Measurements from ENCODE around the gene WWOX.

WWOX gene

GRCh38 chr16:78184238-78185183 is 85.1 kb downstream of the WWOX start:
- in situ Hi-C loops (cut with HindIII; ENCODE audit: low sequenced_read_pairs): no loop called here

GRCh38 chr16:78189121-78189520 is 89.7 kb downstream of the WWOX start:
- in situ Hi-C loops (cut with HindIII; ENCODE audit: low sequenced_read_pairs): no loop called here

- in situ Hi-C loops (cut with HindIII; ENCODE audit: low sequenced_read_pairs): no loop called here
Observed at GRCh38 chr16:78192734-78193488, 93.5 kb downstream of the WWOX start.

- in situ Hi-C loops (cut with HindIII; ENCODE audit: low sequenced_read_pairs): no loop called here
Observed at GRCh38 chr16:78194948-78195347, 95.5 kb downstream of the WWOX start.

GRCh38 chr16:78195797-78196196 is 96.3 kb downstream of the WWOX start:
- in situ Hi-C loops (cut with HindIII; ENCODE audit: low sequenced_read_pairs): no loop called here

- in situ Hi-C loops (cut with HindIII; ENCODE audit: low sequenced_read_pairs): no loop called here
Observed at GRCh38 chr16:78196502-78196901, 97.0 kb downstream of the WWOX start.

- in situ Hi-C loops (cut with HindIII; ENCODE audit: low sequenced_read_pairs): no loop called here
Observed at GRCh38 chr16:78198288-78198687, 98.8 kb downstream of the WWOX start.

GRCh38 chr16:78199325-78200022 is 100.0 kb downstream of the WWOX start:
- in situ Hi-C loops (cut with HindIII; ENCODE audit: low sequenced_read_pairs): no loop called here

- in situ Hi-C loops (cut with HindIII; ENCODE audit: low sequenced_read_pairs): no loop called here
Observed at GRCh38 chr16:78200023-78200389, 100.6 kb downstream of the WWOX start.

GRCh38 chr16:78200623-78201096 is 101.2 kb downstream of the WWOX start:
- in situ Hi-C loops (cut with HindIII; ENCODE audit: low sequenced_read_pairs): no loop called here

GRCh38 chr16:78205506-78205905 is 106.1 kb downstream of the WWOX start:
- in situ Hi-C loops (cut with HindIII; ENCODE audit: low sequenced_read_pairs): no loop called here

- in situ Hi-C loops (cut with HindIII; ENCODE audit: low sequenced_read_pairs): no loop called here
Observed at GRCh38 chr16:78206623-78207223, 107.3 kb downstream of the WWOX start.

GRCh38 chr16:78209951-78210661 is 110.7 kb downstream of the WWOX start:
- in situ Hi-C loops (cut with HindIII; ENCODE audit: low sequenced_read_pairs): no loop called here

GRCh38 chr16:78211020-78211599 is 111.7 kb downstream of the WWOX start:
- in situ Hi-C loops (cut with HindIII; ENCODE audit: low sequenced_read_pairs): no loop called here

- in situ Hi-C loops (cut with HindIII; ENCODE audit: low sequenced_read_pairs): no loop called here
Observed at GRCh38 chr16:78211946-78212345, 112.5 kb downstream of the WWOX start.

- in situ Hi-C loops (cut with HindIII; ENCODE audit: low sequenced_read_pairs): no loop called here
Observed at GRCh38 chr16:78212674-78213073, 113.2 kb downstream of the WWOX start.

GRCh38 chr16:78213751-78214150 is 114.3 kb downstream of the WWOX start:
- in situ Hi-C loops (cut with HindIII; ENCODE audit: low sequenced_read_pairs): no loop called here

- in situ Hi-C loops (cut with HindIII; ENCODE audit: low sequenced_read_pairs): no loop called here
Observed at GRCh38 chr16:78215222-78215621, 115.8 kb downstream of the WWOX start.

GRCh38 chr16:78216166-78216745 is 116.8 kb downstream of the WWOX start:
- in situ Hi-C loops (cut with HindIII; ENCODE audit: low sequenced_read_pairs): no loop called here
